CD14-positive monocyte (primary cell): Measurements from ENCODE around the gene ESYT1. TPM values are rescaled to one million over a fixed set of nuclear protein-coding genes. Genes with fewer than 3 reads are reported as not detected.

Experiments
- DNase-seq, 3 donors: peaks; one replicate each; pipeline ENCODE4 v3.0.0-alpha.2; 2011 to 2022
- H2AFZ ChIP-seq: 2 replicates; pipeline ENCODE4 v1.6.0; 2012; ENCODE audit warnings: mild to moderate bottlenecking, low read depth, low read length, inconsistent platforms; ENCODE audit not compliant: insufficient read depth, poor library complexity, severe bottlenecking
- H3K27ac ChIP-seq, 2 donors: 1 replicate in 1 of 2; 2 replicates in 1 of 2; pipeline ENCODE4 v1.5.1; 2012 to 2013; ENCODE audit warnings: low read length in 2 of 2, control low read depth in 1 of 2, inconsistent platforms in 1 of 2, low read depth in 1 of 2, mild to moderate bottlenecking in 1 of 2
- H3K27me3 ChIP-seq, 2 donors: one replicate each; pipeline versions ENCODE4 v1.6.0 to v1.6.1; 2011 to 2013; ENCODE audit warnings: low read length in 2 of 2; ENCODE audit not compliant: control insufficient read depth in 2 of 2, insufficient read depth in 2 of 2
- H3K36me3 ChIP-seq, 2 donors: replicated peaks in 1 of 2; 1 replicate in 1 of 2; 2 replicates in 1 of 2; pipeline versions ENCODE4 v1.5.1 to v1.6.1; 2012 to 2013; ENCODE audit warnings: low read length in 2 of 2, control low read depth in 1 of 2, inconsistent platforms in 1 of 2, mild to moderate bottlenecking in 1 of 2; ENCODE audit not compliant: insufficient read depth in 2 of 2, control insufficient read depth in 1 of 2
- H3K4me1 ChIP-seq, 2 donors: 1 replicate in 1 of 2; 2 replicates in 1 of 2; pipeline versions ENCODE4 v1.5.1 to v1.6.1; 2012 to 2013; ENCODE audit warnings: low read length in 2 of 2, control low read depth in 1 of 2, inconsistent platforms in 1 of 2, mild to moderate bottlenecking in 1 of 2, moderate library complexity in 1 of 2; ENCODE audit not compliant: insufficient read depth in 2 of 2, control insufficient read depth in 1 of 2
- H3K4me2 ChIP-seq: replicated peaks from 2 replicates; pipeline ENCODE3; 2012; ENCODE audit warnings: low read length, moderate library complexity, mild to moderate bottlenecking; ENCODE audit not compliant: poor library complexity, severe bottlenecking; ENCODE audit errors: extremely low read depth
- H3K4me3 ChIP-seq, 3 experiments: fragments of 200-600 bp in 1 of 3; sonication (generic) in 1 of 3; replicated peaks in 1 of 3; 1 replicate in 2 of 3; 2 replicates in 1 of 3; pipeline ENCODE4 v1.5.1; 2011 to 2013; ENCODE audit warnings: low read length in 3 of 3, mild to moderate bottlenecking in 3 of 3, control low read depth in 2 of 3, low read depth in 2 of 3, inconsistent platforms in 1 of 3, moderate library complexity in 1 of 3
- H3K79me2 ChIP-seq: 2 replicates; pipeline ENCODE4 v1.6.0; 2012; ENCODE audit warnings: mild to moderate bottlenecking, control low read depth, inconsistent platforms, low read length, moderate library complexity; ENCODE audit not compliant: insufficient read depth
- H3K9ac ChIP-seq: 2 replicates; pipeline ENCODE4 v1.6.0; 2017; ENCODE audit warnings: low read length, mild to moderate bottlenecking; ENCODE audit not compliant: insufficient read depth, poor library complexity, severe bottlenecking
- H3K9me3 ChIP-seq, 2 donors: replicated peaks in 1 of 2; 1 replicate in 1 of 2; 2 replicates in 1 of 2; pipeline versions ENCODE4 v1.5.1 to v1.6.1; 2012 to 2013; ENCODE audit warnings: low read length in 2 of 2, control low read depth in 1 of 2; ENCODE audit not compliant: control insufficient read depth in 1 of 2, insufficient read depth in 1 of 2
- H4K20me1 ChIP-seq: 2 replicates; pipeline ENCODE4 v1.6.0; 2012; ENCODE audit warnings: mild to moderate bottlenecking, low read length, control low read depth, moderate library complexity; ENCODE audit not compliant: insufficient read depth
- H3K27ac Mint-ChIP-seq, 7 donors: one replicate each; pipeline ENCODE4 v1.8.0; 2020; ENCODE audit warnings: mild to moderate bottlenecking in 7 of 7, mixed read lengths in 7 of 7, moderate library complexity in 6 of 7, inconsistent platforms in 2 of 7
- H3K27me3 Mint-ChIP-seq, 3 donors: one replicate each; pipeline ENCODE4 v1.8.0; 2021 to 2022; ENCODE audit warnings: low read depth in 3 of 3, mild to moderate bottlenecking in 3 of 3, mixed read lengths in 3 of 3, moderate library complexity in 3 of 3, inconsistent platforms in 1 of 3
- H3K36me3 Mint-ChIP-seq, 2 donors: one replicate each; pipeline ENCODE4 v1.8.0; 2020; ENCODE audit warnings: mixed read lengths in 2 of 2, inconsistent platforms in 1 of 2, mild to moderate bottlenecking in 1 of 2
- H3K4me1 Mint-ChIP-seq: one replicate; pipeline ENCODE4 v1.8.0; 2020; ENCODE audit warnings: mild to moderate bottlenecking, mixed read lengths
- H3K4me3 Mint-ChIP-seq, 2 donors: one replicate each; pipeline ENCODE4 v1.8.0; 2020; ENCODE audit warnings: mild to moderate bottlenecking in 2 of 2, mixed read lengths in 2 of 2, moderate library complexity in 1 of 2
- H3K9me3 Mint-ChIP-seq, 7 donors: one replicate each; pipeline ENCODE4 v1.8.0; 2020 to 2022; ENCODE audit warnings: mixed read lengths in 7 of 7, mild to moderate bottlenecking in 6 of 7, moderate library complexity in 6 of 7, inconsistent platforms in 2 of 7
- CTCF ChIP-seq: fragments of 200-600 bp; IDR thresholded peaks from one replicate; pipeline ENCODE4 v1.8.0; 2022; ENCODE audit warnings: antibody characterized with exemption, mild to moderate bottlenecking
- WGBS: methylation state at CpG from one replicate; pipeline ENCODE4 v1.1.5; 2013; ENCODE audit warnings: missing lambda C conversion rate; ENCODE audit not compliant: insufficient coverage; 5-methylcytosine and 5-hydroxymethylcytosine counted together
- intact Hi-C, 2 donors: fragments of 100-400 bp; cut with micrococcal nuclease; formaldehyde crosslinking; loops; one replicate each; pipeline versions ENCODE4 v1.15.0 to v1.15.1; 2023
- polyA plus RNA-seq, 3 donors: library from polyadenylated mRNA; depleted of rRNA in 1 of 3; unstranded in 2 of 3; stranded (reverse) in 1 of 3; fragments of 300-500 nt in 2 of 3; fragments of >200 nt in 1 of 3; fragmentation: Illumina TruSeq in 2 of 3; gene quantifications; 1 replicate in 2 of 3; 2 replicates in 1 of 3; pipeline ENCODE4 v1.2.3, GENCODE V29; 2012 to 2021

The ESYT1 gene
- polyA plus RNA-seq, 3 donors: 74.2 to 81.1 (median 74.6) TPM

- no peaks in the 10 kb centered on the region for H3K9me3 ChIP-seq
- no peaks in the 10 kb centered on the region for H3K9me3 Mint-ChIP-seq
These were observed 61.2 kb downstream of the ESYT1 start, which contains the start of gene SMARCC2 for GRCh38 chr12:56189099-56189917. SMARCC2 (minus strand) TSS chr12:56189483; CDS start chr12:56189461, 22 bp downstream.

More at GRCh38 chr12:56189099-56189917, 61.2 kb downstream of the ESYT1 start, which contains the start of gene SMARCC2:
- Histone ChIP-seq H3K9ac (peak within 1 kb of the TSS; percentile 73), H2AFZ (peak within 1 kb of the TSS; percentile 92), H3K36me3 (peaks cover 13 to 26% of the 10 kb centered on the region in 2 donors), H4K20me1 (peaks cover 9% of the 10 kb centered on the region), H3K79me2 (peaks cover 43% of the 10 kb centered on the region), H3K27ac (peak within 1 kb of the TSS; percentile 59 to 75), H3K4me3 (peak within 1 kb of the TSS; percentile 63 to 88 (median 83)), H3K4me1 (peaks cover 34 to 37% of the 10 kb centered on the region in 2 donors), H3K27me3 (no peaks in the 10 kb centered on the region), H3K4me2 (peak within 1 kb of the TSS; percentile 96)
- WGBS: under 1% methylated on average over 87 of the region's 93 CpGs
- peak within 1 kb of the TSS; percentile 87 to 96 (median 92) for H3K27ac Mint-ChIP-seq
- H3K4me1 Mint-ChIP-seq: peaks cover 43% of the 10 kb centered on the region
- intact Hi-C loops: loop anchor here (2.0 to 5.0 kb wide), 5 partner anchors 31 to 71 kb away; partner anchors contain the start of genes MYL6 (in 1 of the 2), NABP2 (in 1 of the 2), RNF41 (in 1 of the 2) and ZC3H10 (in 1 of the 2)
- peak within 1 kb of the TSS; percentile 95 to 96 for H3K4me3 Mint-ChIP-seq
- H3K27me3 Mint-ChIP-seq: no peaks in the 10 kb centered on the region
- DNase-seq: peak; percentile 78 to 84 (median 84)
- peak; percentile 77 for TF ChIP-seq CTCF
- peaks cover 18 to 26% of the 10 kb centered on the region in 2 donors for H3K36me3 Mint-ChIP-seq
